ENCODE results near the gene CD52.
"Not testable (repeated sequence)": the region's sequence is repeated elsewhere in the genome, so short reads cannot be mapped to it uniquely, and the experiment has no call there.

- TF ChIP-seq CTCF (IDR thresholded peaks at IDR 0.05; ENCODE audit: low read length); EZH2 (IDR thresholded peaks at IDR 0.05; ENCODE audit: borderline replicate concordance, low read length): not testable (repeated sequence)
These were observed 11.6 kb downstream of the CD52 start for GRCh38 chr1:26329380-26329779.
